HepG2 (cell line): ENCODE measurements around the gene TBX6. TPM values are rescaled to one million over a fixed set of nuclear protein-coding genes. Genes with fewer than 3 reads are reported as not detected.

ENCODE experiments used
- BRD4 ChIP-seq: sonication (generic); formaldehyde crosslinking; IDR thresholded peaks from 2 replicates; pipeline ENCODE4 v1.4.0; 2020; ENCODE audit warnings: missing genetic modification reagents
- CC2D1A ChIP-seq: sonication (generic); formaldehyde crosslinking; IDR thresholded peaks from 2 replicates; pipeline ENCODE4 v1.8.1; 2023; ENCODE audit warnings: mild to moderate bottlenecking, missing genetic modification reagents
- CENPX ChIP-seq: sonication (generic); formaldehyde crosslinking; IDR thresholded peaks from 2 replicates; pipeline ENCODE4 v1.9.0; 2021; ENCODE audit warnings: mild to moderate bottlenecking, missing genetic modification reagents, moderate library complexity
- DDIT3 ChIP-seq: sonication (generic); formaldehyde crosslinking; IDR thresholded peaks from 2 replicates; pipeline ENCODE4 v1.4.0; 2020; ENCODE audit warnings: mild to moderate bottlenecking, missing genetic modification reagents
- E2F5 ChIP-seq: sonication (generic); formaldehyde crosslinking; conservative IDR thresholded peaks from 2 replicates; pipeline ENCODE4 v1.4.0; 2020; ENCODE audit warnings: missing genetic modification reagents
- FOXP1 ChIP-seq, 2 experiments: fragments of 450-650 bp in 1 of 2; IDR thresholded peaks; 2 replicates each; pipeline ENCODE4 v1.6.1; 2017 to 2018; ENCODE audit warnings: antibody characterized with exemption in 1 of 2
- HMG20A ChIP-seq: IDR thresholded peaks from 2 replicates; pipeline ENCODE4 v1.6.1; 2016; ENCODE audit warnings: borderline replicate concordance
- MLLT10 ChIP-seq: sonication (generic); formaldehyde crosslinking; IDR thresholded peaks from 2 replicates; pipeline ENCODE4 v1.4.0; 2020; ENCODE audit warnings: missing genetic modification reagents
- MTA1 ChIP-seq: sonication (generic); formaldehyde crosslinking; IDR thresholded peaks from 2 replicates; pipeline ENCODE4 v1.4.0; 2020; ENCODE audit warnings: missing genetic modification reagents, mild to moderate bottlenecking, borderline replicate concordance
- PRMT3 ChIP-seq: sonication (generic); formaldehyde crosslinking; IDR thresholded peaks from 2 replicates; pipeline ENCODE4 v1.8.1; 2022; ENCODE audit warnings: low read depth, mild to moderate bottlenecking, moderate library complexity, missing genetic modification reagents, borderline replicate concordance
- SAP130 ChIP-seq: IDR thresholded peaks from 2 replicates; pipeline ENCODE4 v1.6.1; 2016; ENCODE audit warnings: low read depth
- ZFAT ChIP-seq: sonication (generic); formaldehyde crosslinking; conservative IDR thresholded peaks from 2 replicates; pipeline ENCODE4 v1.8.1; 2023; ENCODE audit warnings: missing genetic modification reagents, inconsistent platforms
- ZNF230 ChIP-seq: sonication (generic); formaldehyde crosslinking; IDR thresholded peaks from 2 replicates; pipeline ENCODE4 v1.4.0; 2020; ENCODE audit warnings: mild to moderate bottlenecking, missing genetic modification reagents
- ZNF24 ChIP-seq: fragments of 450-650 bp; IDR thresholded peaks from 2 replicates; pipeline ENCODE4 v1.6.1; 2017; ENCODE audit warnings: antibody characterized with exemption, mild to moderate bottlenecking
- ZNF251 ChIP-seq: sonication (generic); formaldehyde crosslinking; IDR thresholded peaks from 2 replicates; pipeline ENCODE4 v1.9.0; 2021; ENCODE audit warnings: mild to moderate bottlenecking, missing genetic modification reagents
- ZNF441 ChIP-seq: sonication (generic); formaldehyde crosslinking; IDR thresholded peaks from 2 replicates; pipeline ENCODE4 v1.7.0; 2021; ENCODE audit warnings: missing genetic modification reagents, borderline replicate concordance
- ZNF550 ChIP-seq: sonication (generic); formaldehyde crosslinking; IDR thresholded peaks from 2 replicates; pipeline ENCODE4 v1.4.0; 2020; ENCODE audit warnings: mild to moderate bottlenecking, missing genetic modification reagents, borderline replicate concordance
- polyA plus RNA-seq, 8 experiments: library from polyadenylated mRNA; depleted of rRNA in 3 of 8; stranded (reverse) in 7 of 8; unstranded in 1 of 8; fragments of >200 nt; fragmentation: Illumina TruSeq in 4 of 8; extraction: Trizol in 4 of 8; gene quantifications; 2 replicates each; pipeline versions ENCODE4 v1.2.1 to v1.2.3, GENCODE V29; 2011 to 2016; ENCODE audit warnings: low read depth in 4 of 8, missing spikeins in 1 of 8, mixed read lengths in 1 of 8; ENCODE audit not compliant: insufficient read depth in 1 of 8
- total RNA-seq, 5 experiments: library from RNA; depleted of rRNA; stranded (reverse); fragments of >200 nt; fragmentation: Illumina TruSeq; extraction: Trizol; gene quantifications; 2 replicates each; pipeline ENCODE4 v1.2.3, GENCODE V29; 2016; ENCODE audit warnings: low read depth in 1 of 5
- TF ChIP-seq, protein P1 (sequence below): sonication (generic); formaldehyde crosslinking; IDR thresholded peaks from 2 replicates; pipeline ENCODE4 v1.8.0; 2022; ENCODE audit warnings: mild to moderate bottlenecking, missing genetic modification reagents, moderate library complexity
- TF ChIP-seq, protein P2 (sequence below): conservative IDR thresholded peaks from 2 replicates; pipeline ENCODE4 v1.6.1; 2018; ENCODE audit warnings: missing genetic modification reagents
- TF ChIP-seq, protein P3 (sequence below): sonication (generic); formaldehyde crosslinking; IDR thresholded peaks from 2 replicates; pipeline ENCODE4 v1.5.0; 2020; ENCODE audit warnings: mild to moderate bottlenecking, missing genetic modification reagents
- TF ChIP-seq, protein P4 (sequence below): IDR thresholded peaks from 2 replicates; pipeline ENCODE4 v1.6.1; 2016; ENCODE audit warnings: low read depth, control low read depth
- TF ChIP-seq, protein P5 (sequence below): sonication (generic); formaldehyde crosslinking; IDR thresholded peaks from 2 replicates; pipeline ENCODE4 v1.4.0; 2020; ENCODE audit warnings: missing genetic modification reagents, borderline replicate concordance

TBX6 gene
- total and polyA plus RNA-seq, 2 of the 13 experiments (the other 11 are each of a cell fraction or from before 2014, with no cell fraction given) = 0.24 to 0.42 TPM

- TF ChIP-seq, protein P1, sequence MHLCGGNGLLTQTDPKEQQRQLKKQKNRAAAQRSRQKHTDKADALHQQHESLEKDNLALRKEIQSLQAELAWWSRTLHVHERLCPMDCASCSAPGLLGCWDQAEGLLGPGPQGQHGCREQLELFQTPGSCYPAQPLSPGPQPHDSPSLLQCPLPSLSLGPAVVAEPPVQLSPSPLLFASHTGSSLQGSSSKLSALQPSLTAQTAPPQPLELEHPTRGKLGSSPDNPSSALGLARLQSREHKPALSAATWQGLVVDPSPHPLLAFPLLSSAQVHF (CRISPR knock-in tag) = no peak
- TF ChIP-seq, protein P2, sequence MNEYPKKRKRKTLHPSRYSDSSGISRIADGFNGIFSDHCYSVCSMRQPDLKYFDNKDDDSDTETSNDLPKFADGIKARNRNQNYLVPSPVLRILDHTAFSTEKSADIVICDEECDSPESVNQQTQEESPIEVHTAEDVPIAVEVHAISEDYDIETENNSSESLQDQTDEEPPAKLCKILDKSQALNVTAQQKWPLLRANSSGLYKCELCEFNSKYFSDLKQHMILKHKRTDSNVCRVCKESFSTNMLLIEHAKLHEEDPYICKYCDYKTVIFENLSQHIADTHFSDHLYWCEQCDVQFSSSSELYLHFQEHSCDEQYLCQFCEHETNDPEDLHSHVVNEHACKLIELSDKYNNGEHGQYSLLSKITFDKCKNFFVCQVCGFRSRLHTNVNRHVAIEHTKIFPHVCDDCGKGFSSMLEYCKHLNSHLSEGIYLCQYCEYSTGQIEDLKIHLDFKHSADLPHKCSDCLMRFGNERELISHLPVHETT = no peak
- TF ChIP-seq CC2D1A (CRISPR knock-in tag) = no peak
- TF ChIP-seq MLLT10 (CRISPR knock-in tag) = no peak
- no peak for TF ChIP-seq ZNF230 (CRISPR knock-in tag)
- no peak for TF ChIP-seq CENPX (CRISPR knock-in tag)
- peak; percentile 74; the same call in 1 of the 2 replicates for TF ChIP-seq ZNF441 (CRISPR knock-in tag)
- no peak for TF ChIP-seq ZNF251 (CRISPR knock-in tag)
- no peak for TF ChIP-seq E2F5 (CRISPR knock-in tag)
- no peak for TF ChIP-seq DDIT3
- TF ChIP-seq FOXP1 (IDR thresholded peaks at IDR 0.05) = peak; percentile 98
- peak; percentile 99 for TF ChIP-seq FOXP1 (CRISPR knock-in tag; IDR thresholded peaks at IDR 0.05)
- no peak for TF ChIP-seq ZFAT
- no peak for TF ChIP-seq ZNF550
- TF ChIP-seq PRMT3 (CRISPR knock-in tag) = no peak
- TF ChIP-seq, protein P3, sequence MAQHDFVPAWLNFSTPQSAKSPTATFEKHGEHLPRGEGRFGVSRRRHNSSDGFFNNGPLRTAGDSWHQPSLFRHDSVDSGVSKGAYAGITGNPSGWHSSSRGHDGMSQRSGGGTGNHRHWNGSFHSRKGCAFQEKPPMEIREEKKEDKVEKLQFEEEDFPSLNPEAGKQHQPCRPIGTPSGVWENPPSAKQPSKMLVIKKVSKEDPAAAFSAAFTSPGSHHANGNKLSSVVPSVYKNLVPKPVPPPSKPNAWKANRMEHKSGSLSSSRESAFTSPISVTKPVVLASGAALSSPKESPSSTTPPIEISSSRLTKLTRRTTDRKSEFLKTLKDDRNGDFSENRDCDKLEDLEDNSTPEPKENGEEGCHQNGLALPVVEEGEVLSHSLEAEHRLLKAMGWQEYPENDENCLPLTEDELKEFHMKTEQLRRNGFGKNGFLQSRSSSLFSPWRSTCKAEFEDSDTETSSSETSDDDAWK (CRISPR knock-in tag) = no peak
- TF ChIP-seq ZNF24 = peak; percentile 80
- peak; percentile 98 for TF ChIP-seq SAP130 (CRISPR knock-in tag)
- TF ChIP-seq MTA1 = peak; percentile 66
- TF ChIP-seq HMG20A (CRISPR knock-in tag) = peak; percentile 94
- TF ChIP-seq, protein P4, sequence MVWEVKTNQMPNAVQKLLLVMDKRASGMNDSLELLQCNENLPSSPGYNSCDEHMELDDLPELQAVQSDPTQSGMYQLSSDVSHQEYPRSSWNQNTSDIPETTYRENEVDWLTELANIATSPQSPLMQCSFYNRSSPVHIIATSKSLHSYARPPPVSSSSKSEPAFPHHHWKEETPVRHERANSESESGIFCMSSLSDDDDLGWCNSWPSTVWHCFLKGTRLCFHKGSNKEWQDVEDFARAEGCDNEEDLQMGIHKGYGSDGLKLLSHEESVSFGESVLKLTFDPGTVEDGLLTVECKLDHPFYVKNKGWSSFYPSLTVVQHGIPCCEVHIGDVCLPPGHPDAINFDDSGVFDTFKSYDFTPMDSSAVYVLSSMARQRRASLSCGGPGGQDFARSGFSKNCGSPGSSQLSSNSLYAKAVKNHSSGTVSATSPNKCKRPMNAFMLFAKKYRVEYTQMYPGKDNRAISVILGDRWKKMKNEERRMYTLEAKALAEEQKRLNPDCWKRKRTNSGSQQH (CRISPR knock-in tag) = no peak; the same call in 1 of the 2 replicates
- TF ChIP-seq BRD4 (CRISPR knock-in tag) = peak; percentile 17; the same call in 1 of the 2 replicates
- TF ChIP-seq, protein P5, sequence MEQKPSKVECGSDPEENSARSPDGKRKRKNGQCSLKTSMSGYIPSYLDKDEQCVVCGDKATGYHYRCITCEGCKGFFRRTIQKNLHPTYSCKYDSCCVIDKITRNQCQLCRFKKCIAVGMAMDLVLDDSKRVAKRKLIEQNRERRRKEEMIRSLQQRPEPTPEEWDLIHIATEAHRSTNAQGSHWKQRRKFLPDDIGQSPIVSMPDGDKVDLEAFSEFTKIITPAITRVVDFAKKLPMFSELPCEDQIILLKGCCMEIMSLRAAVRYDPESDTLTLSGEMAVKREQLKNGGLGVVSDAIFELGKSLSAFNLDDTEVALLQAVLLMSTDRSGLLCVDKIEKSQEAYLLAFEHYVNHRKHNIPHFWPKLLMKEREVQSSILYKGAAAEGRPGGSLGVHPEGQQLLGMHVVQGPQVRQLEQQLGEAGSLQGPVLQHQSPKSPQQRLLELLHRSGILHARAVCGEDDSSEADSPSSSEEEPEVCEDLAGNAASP (CRISPR knock-in tag) = peak; percentile 72; the same call in 1 of the 2 replicates
These were observed 48.1 kb upstream of the TBX6 start (continued) for GRCh38 chr16:30139583-30140481.
